Measurements from ENCODE around the gene CIC. TPM values are rescaled to one million over a fixed set of nuclear protein-coding genes. Genes with fewer than 3 reads are reported as not detected.

CIC gene
- total RNA-seq, 1 experiment from 2014 or later: 54.0 TPM

- no peaks in the 10 kb centered on the region for H4K20me1 ChIP-seq (ENCODE audit: control insufficient read depth, insufficient read depth, insufficient read length)
- H3K4me1 ChIP-seq (ENCODE audit: insufficient read depth, low read length): no peaks in the 10 kb centered on the region; the same call in 1 of the 2 replicates
- no peak overlapping the region for H2AFZ ChIP-seq (ENCODE audit: low read length)
- WGBS (ENCODE audit: extremely low coverage, insufficient read length, low lambda C conversion rate): no CpG with 5 or more reads among the region's 46 CpGs
- no peak overlapping the region for H3K23ac ChIP-seq (ENCODE audit: insufficient read length, low read depth, low read length)
- no peak overlapping the region for H2BK12ac ChIP-seq (ENCODE audit: insufficient read length, low read depth, low read length)
- peak overlapping the region; percentile 99 for H3K14ac ChIP-seq (ENCODE audit: insufficient read depth, low read length)
- Mint-ChIP-seq H3K9me3 (no peaks in the 10 kb centered on the region; a peak in 1 of 5 replicates), H3K4me1 (peaks cover 20 to 25% of the 10 kb centered on the region in 2 experiments), H3K4me3 (no peak overlapping the region), H3K36me3 (ENCODE audit: insufficient read depth in 1 of 3, low read depth in 3 of 3) (peaks cover 1 to 3% (median 2%) of the 10 kb centered on the region in 3 experiments; a peak in 4 of 7 replicates), H3K27ac (no peak overlapping the region; a peak in 2 of 7 replicates), H3K27me3 (ENCODE audit: low read depth) (peaks cover 7% of the 10 kb centered on the region)
- H2BK5ac ChIP-seq (ENCODE audit: insufficient read length, low read length): peak overlapping the region; percentile 68
- no peaks in the 10 kb centered on the region for H3K79me2 ChIP-seq (ENCODE audit: insufficient read depth, low read length)
- no peak overlapping the region for H4K5ac ChIP-seq (ENCODE audit: insufficient read length, low read depth, low read length)
- TF ChIP-seq CTCF (conservative IDR thresholded peaks at IDR 0.05): no peak
- H4K91ac ChIP-seq (ENCODE audit: insufficient read length, low read depth, low read length): no peak overlapping the region
- H2AK5ac ChIP-seq (ENCODE audit: insufficient read length, low read length): no peak overlapping the region
- peak overlapping the region; percentile 94 for H3K4me2 ChIP-seq (ENCODE audit: insufficient read depth, insufficient read length, low read length)
- no peak overlapping the region for H3K56ac ChIP-seq (ENCODE audit: insufficient read length, low read depth, low read length)
- no peak overlapping the region for H2BK15ac ChIP-seq (ENCODE audit: low read depth, low read length)
- H3K79me1 ChIP-seq (ENCODE audit: insufficient read depth, low read depth, low read length, poor library complexity, severe bottlenecking): no peaks in the 10 kb centered on the region
- peaks cover 9% of the 10 kb centered on the region for H3K23me2 ChIP-seq (ENCODE audit: insufficient read length, low read depth, low read length, poor library complexity, severe bottlenecking)
- H3K18ac ChIP-seq (ENCODE audit: insufficient read length, low read depth, low read length): peak overlapping the region; percentile 98
- no peaks in the 10 kb centered on the region for H3K9me3 ChIP-seq (ENCODE audit: control insufficient read depth, low read depth, low read length)
- H3T11ph ChIP-seq (ENCODE audit: low read length): peak overlapping the region; percentile 61
- H3K9ac ChIP-seq (ENCODE audit: extremely low read depth, insufficient read length, low read length): peak overlapping the region; percentile 84
- H3K27ac ChIP-seq (ENCODE audit: insufficient read length, low read depth, low read length): no peak overlapping the region
- no peak overlapping the region for H2BK20ac ChIP-seq (ENCODE audit: low read depth, low read length, poor library complexity, severe bottlenecking)
- peak overlapping the region; percentile 89 for H2BK120ac ChIP-seq (ENCODE audit: low read depth, low read length, poor library complexity, severe bottlenecking)
- H3K27me3 ChIP-seq (ENCODE audit: insufficient read depth, low read length): no peaks in the 10 kb centered on the region
- no peak overlapping the region for H4K8ac ChIP-seq (replicated peaks; ENCODE audit: insufficient read length, low read depth, low read length)
- H3K4ac ChIP-seq (ENCODE audit: low read depth, low read length): no peak overlapping the region; the same call in 1 of the 2 replicates
- DNase-seq: peak; percentile 99
Observed at GRCh38 chr19:42268142-42268703, 829 bp upstream of the CIC start.
